ENCODE data around the gene C22orf23. TPM values are rescaled to one million over a fixed set of nuclear protein-coding genes. Genes with fewer than 3 reads are reported as not detected.

The C22orf23 gene
- total RNA-seq = not detected

- Histone ChIP-seq H3K9me3 (no peaks in the 10 kb centered on the region), H3K27me3 (no peaks in the 10 kb centered on the region), H3K36me3 (peaks cover 23% of the 10 kb centered on the region), H3K4me3 (peak within 1 kb of the TSS; percentile 98), H3K27ac (peak within 1 kb of the TSS; percentile 73), H3K4me1 (peaks cover 22% of the 10 kb centered on the region)
- peak; percentile 97 for DNase-seq (ENCODE audit: low spot score in 2 of 2)
- WGBS = 0% methylated on average over 39 of the region's 52 CpGs
- TF ChIP-seq POLR2AphosphoS5 (IDR thresholded peaks at IDR 0.05) = peak in 1 of 3 donors; percentile 47
- TF ChIP-seq, protein P1, sequence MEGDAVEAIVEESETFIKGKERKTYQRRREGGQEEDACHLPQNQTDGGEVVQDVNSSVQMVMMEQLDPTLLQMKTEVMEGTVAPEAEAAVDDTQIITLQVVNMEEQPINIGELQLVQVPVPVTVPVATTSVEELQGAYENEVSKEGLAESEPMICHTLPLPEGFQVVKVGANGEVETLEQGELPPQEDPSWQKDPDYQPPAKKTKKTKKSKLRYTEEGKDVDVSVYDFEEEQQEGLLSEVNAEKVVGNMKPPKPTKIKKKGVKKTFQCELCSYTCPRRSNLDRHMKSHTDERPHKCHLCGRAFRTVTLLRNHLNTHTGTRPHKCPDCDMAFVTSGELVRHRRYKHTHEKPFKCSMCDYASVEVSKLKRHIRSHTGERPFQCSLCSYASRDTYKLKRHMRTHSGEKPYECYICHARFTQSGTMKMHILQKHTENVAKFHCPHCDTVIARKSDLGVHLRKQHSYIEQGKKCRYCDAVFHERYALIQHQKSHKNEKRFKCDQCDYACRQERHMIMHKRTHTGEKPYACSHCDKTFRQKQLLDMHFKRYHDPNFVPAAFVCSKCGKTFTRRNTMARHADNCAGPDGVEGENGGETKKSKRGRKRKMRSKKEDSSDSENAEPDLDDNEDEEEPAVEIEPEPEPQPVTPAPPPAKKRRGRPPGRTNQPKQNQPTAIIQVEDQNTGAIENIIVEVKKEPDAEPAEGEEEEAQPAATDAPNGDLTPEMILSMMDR (IDR thresholded peaks at IDR 0.05) = no peak
- TF ChIP-seq POLR2A (IDR thresholded peaks at IDR 0.05) = peak; percentile 8 to 47
Measured at GRCh38 chr22:37953437-37954179, at the start of gene C22orf23, which contains the start of gene POLR2F. TSS of gene C22orf23 (minus strand) at chr22:37953601. CDS start at chr22:37953149, 452 bp downstream. TSS of gene POLR2F (plus strand) at chr22:37953699. CDS start at chr22:37953788, 89 bp downstream.

- 38% methylated on average over 13 of the region's 16 CpGs for WGBS
- TF ChIP-seq EP300 (IDR thresholded peaks at IDR 0.05) (no peak), POLR2AphosphoS5 (IDR thresholded peaks at IDR 0.05) (no peak), POLR2A (IDR thresholded peaks at IDR 0.05) (no peak)
- TF ChIP-seq, protein P1 (IDR thresholded peaks at IDR 0.05) = no peak
- Histone ChIP-seq H3K27me3 (no peaks in the 10 kb centered on the region), H3K36me3 (no peaks in the 10 kb centered on the region), H3K4me1 (peaks cover 51% of the 10 kb centered on the region), H3K27ac (peak overlapping the region; percentile 58), H3K9me3 (no peaks in the 10 kb centered on the region), H3K4me3 (no peak overlapping the region)
- DNase-seq (ENCODE audit: low spot score in 2 of 2) = no peak
Measured at GRCh38 chr22:37999640-38000272, 46.4 kb upstream of the C22orf23 start.

DNA sequence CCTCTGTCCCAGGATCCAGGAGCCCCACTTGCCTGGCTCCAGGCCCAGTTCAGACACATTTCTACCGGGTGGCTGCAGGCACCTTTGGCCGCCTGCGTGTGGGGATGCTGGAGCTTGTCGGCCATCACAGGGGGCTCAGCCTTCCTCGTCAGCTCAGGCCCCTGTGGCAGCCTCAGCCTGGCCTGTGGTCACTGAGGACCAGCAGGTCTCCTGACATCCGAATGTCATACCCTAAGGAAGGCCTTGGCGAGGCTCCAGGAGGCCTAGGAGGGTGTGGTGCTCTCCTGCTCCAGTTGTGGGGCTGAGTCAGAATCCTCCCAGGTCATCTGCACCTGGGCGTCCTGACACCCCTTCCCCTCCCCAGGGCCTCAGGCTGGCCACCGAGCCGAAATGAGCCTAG, 45.8 kb upstream of the C22orf23 start:
- peak overlapping the region; percentile 58 for H3K27ac ChIP-seq
- no peaks in the 10 kb centered on the region for H3K27me3 ChIP-seq
- DNase-seq (ENCODE audit: low spot score in 2 of 2) = no peak
- WGBS = no CpG with 5 or more reads among the region's 10 CpGs
- H3K4me3 ChIP-seq = no peak overlapping the region
- peaks cover 51% of the 10 kb centered on the region for H3K4me1 ChIP-seq
- H3K9me3 ChIP-seq = no peaks in the 10 kb centered on the region
- no peaks in the 10 kb centered on the region for H3K36me3 ChIP-seq
- TF ChIP-seq EP300 (IDR thresholded peaks at IDR 0.05) = no peak

- TF ChIP-seq EP300 (IDR thresholded peaks at IDR 0.05) (no peak), POLR2AphosphoS5 (IDR thresholded peaks at IDR 0.05) (no peak)
- no peaks in the 10 kb centered on the region for H3K9me3 ChIP-seq
- peaks cover 51% of the 10 kb centered on the region for H3K4me1 ChIP-seq
- H3K36me3 ChIP-seq = no peaks in the 10 kb centered on the region
- 51% methylated on average over 7 of the region's 7 CpGs for WGBS
- no peaks in the 10 kb centered on the region for H3K27me3 ChIP-seq
- no peak for DNase-seq (ENCODE audit: low spot score in 2 of 2)
- H3K4me3 ChIP-seq = no peak overlapping the region
- peak overlapping the region; percentile 58 for H3K27ac ChIP-seq
Measured at GRCh38 chr22:37998543-37998942, 45.1 kb upstream of the C22orf23 start.

DNA sequence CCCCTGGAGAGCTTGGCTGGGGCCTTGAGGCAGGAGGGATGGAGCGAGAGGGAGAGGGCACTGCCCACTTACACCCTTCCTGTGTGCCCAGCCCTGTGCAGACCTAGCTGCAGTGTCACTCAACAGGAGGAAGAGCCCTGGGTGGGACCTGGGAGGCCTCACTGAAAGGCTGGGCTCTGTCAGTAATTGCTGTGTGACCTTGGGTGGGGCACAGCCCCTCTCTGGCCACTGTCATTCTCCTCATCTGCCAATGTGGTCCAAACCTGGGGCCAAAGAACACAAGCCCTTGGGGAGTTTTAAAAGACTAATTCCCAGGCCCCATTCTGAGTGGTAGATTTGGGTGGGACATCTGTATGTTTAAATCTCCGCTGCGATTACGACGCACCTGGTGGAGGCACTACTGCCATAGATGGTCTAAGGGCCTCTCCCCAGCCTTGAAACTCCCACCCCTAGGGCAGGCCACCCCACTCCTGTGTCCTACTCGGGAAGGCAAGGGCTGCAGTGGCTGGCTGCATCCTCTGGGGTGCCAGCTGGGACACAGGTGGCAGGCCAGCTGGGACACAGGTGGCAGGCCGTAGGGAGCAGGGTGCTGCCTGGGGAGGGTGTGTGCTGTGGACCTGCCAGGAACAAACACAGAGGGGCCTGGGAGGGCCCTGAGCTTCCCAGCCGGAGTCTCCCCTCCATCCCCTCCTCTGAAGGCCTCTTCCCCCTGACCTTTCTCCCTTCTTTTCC, 43.3 kb upstream of the C22orf23 start:
- Histone ChIP-seq H3K27ac (peak overlapping the region; percentile 58), H3K36me3 (no peaks in the 10 kb centered on the region), H3K4me1 (peaks cover 51% of the 10 kb centered on the region), H3K4me3 (no peak overlapping the region), H3K9me3 (no peaks in the 10 kb centered on the region), H3K27me3 (no peaks in the 10 kb centered on the region)
- no peak for DNase-seq (ENCODE audit: low spot score in 2 of 2)
- 47% methylated on average over 4 of the region's 8 CpGs for WGBS
- no peak for TF ChIP-seq EP300 (IDR thresholded peaks at IDR 0.05)
- TF ChIP-seq POLR2AphosphoS5 (IDR thresholded peaks at IDR 0.05) = no peak
- TF ChIP-seq POLR2A (IDR thresholded peaks at IDR 0.05) = no peak

- Histone ChIP-seq H3K27ac (no peak overlapping the region), H3K4me3 (no peak overlapping the region), H3K36me3 (no peaks in the 10 kb centered on the region), H3K4me1 (peaks cover 51% of the 10 kb centered on the region), H3K27me3 (no peaks in the 10 kb centered on the region), H3K9me3 (no peaks in the 10 kb centered on the region)
- no peak for TF ChIP-seq EP300 (IDR thresholded peaks at IDR 0.05)
- DNase-seq (ENCODE audit: low spot score in 2 of 2) = no peak
- WGBS = 30% methylated on average over 2 of the region's 4 CpGs
Measured at GRCh38 chr22:37996079-37996478, 42.7 kb upstream of the C22orf23 start.

DNA sequence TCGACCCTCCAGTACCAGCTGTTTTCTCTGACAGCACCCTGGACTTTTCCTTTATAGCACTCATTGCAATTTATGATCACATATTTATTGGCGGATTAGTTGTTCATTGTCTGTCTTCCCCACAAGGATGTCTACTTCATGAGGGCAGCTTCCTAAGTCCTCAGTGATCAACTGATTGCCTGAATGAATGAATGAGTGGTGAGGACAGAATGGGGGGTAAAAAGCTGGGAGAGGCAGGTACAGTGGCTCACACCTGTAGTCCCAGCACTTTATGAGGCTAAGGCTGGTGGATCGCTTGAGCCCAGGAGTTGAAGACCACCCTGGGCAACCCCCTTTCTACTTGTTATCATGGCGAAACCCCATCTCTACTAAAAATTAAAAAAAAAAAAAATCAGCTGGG, 42.1 kb upstream of the C22orf23 start:
- no peaks in the 10 kb centered on the region for H3K36me3 ChIP-seq
- TF ChIP-seq POLR2AphosphoS5 (IDR thresholded peaks at IDR 0.05) = no peak
- TF ChIP-seq, protein P1 (IDR thresholded peaks at IDR 0.05) = no peak
- no peak for TF ChIP-seq EP300 (IDR thresholded peaks at IDR 0.05)
- TF ChIP-seq POLR2A (IDR thresholded peaks at IDR 0.05) = no peak
- WGBS = 83% methylated on average over 4 of the region's 4 CpGs

More for the DNA sequence above, 42.1 kb upstream of the C22orf23 start:
- Histone ChIP-seq H3K4me1 (peaks cover 46% of the 10 kb centered on the region), H3K27me3 (no peaks in the 10 kb centered on the region), H3K4me3 (no peak overlapping the region), H3K9me3 (no peaks in the 10 kb centered on the region), H3K27ac (no peak overlapping the region)
- DNase-seq (ENCODE audit: low spot score in 2 of 2) = no peak

All from suprapubic skin (tissue), 4 donors.